Calu3 (cell line): Measurements from ENCODE around the gene GOLM1. TPM values are rescaled to one million over a fixed set of nuclear protein-coding genes. Genes with fewer than 3 reads are reported as not detected.

Experiments used
- BruUV-seq: library from RNA; stranded (reverse); fragments of 400-500 nt; replicated peaks from 2 replicates; lab custom pipeline; 2021; lab: Mats Ljungman, UMichigan
- CTCF ChIA-PET: fragments of 300-600 bp; sonication (Branson Sonifier 250); formaldehyde crosslinking; loops from one replicate; lab custom pipeline; 2022; ENCODE audit warnings: antibody characterized with exemption; lab: Charles Lee
- DNase-seq: peaks from one replicate; pipeline ENCODE4 v3.0.0; 2022
- H3K27ac Mint-ChIP-seq: one replicate; pipeline ENCODE4 v1.8.0; 2022; ENCODE audit warnings: mixed read lengths; ENCODE audit not compliant: unreplicated experiment
- H3K27me3 Mint-ChIP-seq: one replicate; pipeline ENCODE4 v1.8.0; 2022; ENCODE audit warnings: mixed read lengths; ENCODE audit not compliant: unreplicated experiment
- H3K36me3 Mint-ChIP-seq: one replicate; pipeline ENCODE4 v1.8.0; 2022; ENCODE audit warnings: mild to moderate bottlenecking, moderate library complexity, mixed read lengths; ENCODE audit not compliant: insufficient read depth, unreplicated experiment
- H3K4me1 Mint-ChIP-seq: one replicate; pipeline ENCODE4 v1.8.0; 2022; ENCODE audit warnings: mild to moderate bottlenecking, low read depth, mixed read lengths; ENCODE audit not compliant: unreplicated experiment
- H3K4me3 Mint-ChIP-seq: one replicate; pipeline ENCODE4 v1.8.0; 2022; ENCODE audit warnings: mild to moderate bottlenecking, low read depth, moderate library complexity, mixed read lengths; ENCODE audit not compliant: unreplicated experiment
- H3K9me3 Mint-ChIP-seq: one replicate; pipeline ENCODE4 v1.8.0; 2022; ENCODE audit warnings: low read depth, mixed read lengths; ENCODE audit not compliant: unreplicated experiment
- CTCF ChIP-seq: fragments of 200-600 bp; IDR thresholded peaks from one replicate; pipeline ENCODE4 v1.8.0; 2022; ENCODE audit warnings: antibody characterized with exemption; ENCODE audit not compliant: unreplicated experiment
- intact Hi-C: fragments of 100-400 bp; cut with micrococcal nuclease; formaldehyde crosslinking; loops from one replicate; pipeline ENCODE4 v1.10.0; 2022; ENCODE audit not compliant: unreplicated experiment
- total RNA-seq: library from RNA; stranded (reverse); gene quantifications from 2 replicates; pipeline ENCODE4 v1.2.3, GENCODE V29; 2022

Gene GOLM1
- total RNA-seq, 1 experiment from 2014 or later = 177 TPM

- no peaks in the 10 kb centered on the region for H3K9me3 Mint-ChIP-seq
- H3K4me3 Mint-ChIP-seq = no peak overlapping the region
- no peak for DNase-seq
- H3K27me3 Mint-ChIP-seq = no peaks in the 10 kb centered on the region
- intact Hi-C loops = no loop called here
- no peaks in the 10 kb centered on the region for H3K4me1 Mint-ChIP-seq
- no peak for TF ChIP-seq CTCF
- peaks cover 22% of the 10 kb centered on the region for H3K36me3 Mint-ChIP-seq
- H3K27ac Mint-ChIP-seq = peak overlapping the region; percentile 44
- CTCF ChIA-PET = no interaction called here
- no TSS peak for BruUV-seq
Observed at GRCh38 chr9:85978496-85978895, 120.9 kb downstream of the GOLM1 start.

Other genes starting within 250 kb of the GOLM1 start
- gene NAA35, start 158.4 kb downstream of the GOLM1 start, total RNA-seq = 17.9 and 22.2 TPM in 2 replicates
- gene C9orf153, start 160.1 kb upstream of the GOLM1 start, total RNA-seq = not detected in 2 replicates
- 12.5 TPM in 2 replicates for gene ISCA1, start 183.0 kb upstream of the GOLM1 start, total RNA-seq